Activated CD4-positive, CD25-positive, alpha-beta regulatory T cell treated with anti-CD3 and anti-CD28 coated beads, Interleukin-2, amount 50 U/mL, for 16 hours (primary cell): Measurements from ENCODE around the gene RNF214.
"Not testable (repeated sequence)": the region's sequence is repeated elsewhere in the genome, so short reads cannot be mapped to it uniquely, and the experiment has no call there.

ENCODE experiments used
- DNase-seq: peaks from one replicate; pipeline ENCODE4 v3.0.0-alpha.2; 2020; ENCODE audit warnings: low read depth, low spot score

Gene RNF214

GRCh38 chr11:117230999-117231841 is 1.3 kb upstream of the RNF214 start:
- DNase-seq, result no peak

- no peak for DNase-seq
Measured at GRCh38 chr11:117231842-117232091, 704 bp upstream of the RNF214 start, which contains the start of gene PCSK7. PCSK7 (minus strand) TSS chr11:117232073; CDS start chr11:117229844, 2,229 bp downstream.

- DNase-seq, result no peak
Measured at GRCh38 chr11:117232911-117233409, 489 bp downstream of the RNF214 start.

DNA sequence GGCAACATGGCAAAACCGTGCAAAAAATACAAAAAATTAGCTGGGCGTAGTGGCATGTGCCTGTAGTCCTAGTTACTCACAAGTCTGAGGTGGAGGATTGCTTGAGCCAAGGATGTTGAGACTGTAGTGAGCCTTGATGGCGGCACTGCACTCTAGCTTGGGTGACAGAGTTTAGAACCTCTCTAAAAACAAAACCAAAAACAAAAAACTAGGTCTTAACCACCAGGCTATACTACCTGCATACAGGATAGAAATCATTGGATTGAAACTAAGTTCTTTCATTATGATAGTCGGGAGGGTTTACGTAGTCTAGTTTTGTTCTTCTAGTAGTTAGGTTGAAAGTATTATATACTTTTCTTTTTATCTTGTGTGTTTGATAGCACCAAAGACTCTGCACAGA is 5.8 kb downstream of the RNF214 start:
- no peak for DNase-seq

DNA sequence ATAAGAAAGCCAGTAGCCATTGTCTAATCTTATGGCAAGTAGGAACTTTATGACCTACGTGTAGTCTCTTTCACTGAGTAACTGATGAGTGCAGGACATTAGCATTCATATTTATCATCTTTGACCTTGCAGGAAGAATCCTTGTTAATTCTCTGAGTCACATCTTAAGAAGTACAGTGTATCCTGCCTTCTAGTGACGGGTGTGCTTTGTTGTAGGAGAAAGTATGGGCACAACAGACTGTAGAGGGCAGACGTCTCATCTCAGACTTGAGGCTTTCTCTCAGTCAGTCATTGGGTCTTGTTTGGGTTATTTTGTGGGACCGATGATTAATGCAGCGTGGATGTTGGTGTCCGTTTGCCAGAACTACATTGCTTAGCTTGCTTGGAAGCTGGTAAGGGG is 6.8 kb downstream of the RNF214 start:
- no peak for DNase-seq

GRCh38 chr11:117248341-117248740 is 15.9 kb downstream of the RNF214 start:
- DNase-seq, result no peak

DNA sequence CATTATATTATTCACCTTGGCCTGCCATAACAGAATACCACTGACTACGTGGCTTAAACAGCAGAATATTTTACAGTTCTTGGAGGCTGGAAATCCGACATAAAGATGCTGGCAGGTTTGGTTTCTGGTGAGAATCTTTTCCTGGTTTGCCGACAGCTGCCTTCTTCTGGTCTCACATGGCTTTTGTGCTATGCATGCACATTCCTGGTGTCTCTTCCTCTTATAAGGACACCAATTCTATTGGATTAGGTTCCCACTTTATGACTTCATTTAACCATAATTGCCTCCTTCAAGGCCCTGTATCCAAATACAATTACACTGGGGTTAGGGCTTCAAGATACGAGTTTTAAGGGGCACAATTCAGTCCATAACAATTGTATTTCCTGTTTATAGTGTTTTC is 17.1 kb downstream of the RNF214 start:
- DNase-seq, result no peak

DNA sequence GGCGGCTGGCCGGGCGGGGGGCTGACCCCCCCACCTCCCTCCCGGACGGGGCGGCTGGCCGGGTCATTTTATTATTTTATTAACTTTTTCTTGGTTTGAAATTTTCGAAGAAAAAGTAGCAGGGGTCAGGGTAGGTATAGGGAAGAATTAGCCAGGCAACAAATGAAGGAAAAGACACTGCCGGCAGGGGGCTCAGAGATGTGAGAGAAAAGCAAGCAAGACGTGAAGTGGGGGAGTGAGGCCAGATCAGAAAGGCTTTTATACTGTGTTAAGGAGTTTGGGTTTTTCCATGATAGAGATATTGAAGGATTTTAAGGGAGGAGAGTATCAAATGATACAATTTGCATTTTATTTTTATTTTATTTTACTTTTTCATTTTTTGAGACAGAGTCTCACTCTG is 19.0 kb downstream of the RNF214 start:
- no peak for DNase-seq

DNA sequence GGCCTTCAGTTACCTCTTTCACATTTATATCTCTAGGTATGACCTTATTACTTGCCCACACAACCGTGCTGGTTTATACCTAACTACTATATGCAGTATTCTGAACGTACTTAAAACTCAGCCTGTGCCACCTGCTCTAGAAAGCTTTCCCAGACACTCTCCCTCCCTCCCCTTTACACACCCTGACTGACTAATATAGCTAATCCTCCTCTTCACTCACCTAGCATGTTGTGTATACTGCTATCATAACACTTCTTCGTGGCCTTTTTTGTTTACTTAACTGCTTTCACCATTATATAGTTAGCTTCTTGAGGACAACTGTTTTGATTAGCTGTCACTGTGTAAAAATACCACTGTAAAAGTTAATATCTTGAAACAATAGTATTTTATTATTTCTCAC is 23.5 kb downstream of the RNF214 start:
- DNase-seq, result no peak

DNA sequence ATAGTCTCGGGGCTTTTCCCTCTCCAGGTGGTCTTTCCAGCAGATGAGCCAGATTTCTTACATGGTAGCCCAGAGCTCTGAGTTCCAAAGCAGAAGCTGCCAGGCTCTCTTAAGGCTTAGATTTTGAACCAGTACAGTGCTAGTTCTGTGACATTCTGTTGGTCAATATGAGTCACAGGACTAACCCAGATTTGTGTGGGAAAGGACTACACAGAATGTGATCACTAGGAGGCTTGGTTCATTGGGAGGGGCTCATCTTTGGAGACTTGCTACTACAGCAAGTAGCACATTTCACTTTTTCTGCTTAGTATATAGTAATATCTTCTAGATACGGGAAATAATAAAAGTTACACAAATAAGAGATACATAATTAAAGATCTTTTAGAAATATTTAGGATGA is 24.1 kb downstream of the RNF214 start:
- no peak for DNase-seq

DNA sequence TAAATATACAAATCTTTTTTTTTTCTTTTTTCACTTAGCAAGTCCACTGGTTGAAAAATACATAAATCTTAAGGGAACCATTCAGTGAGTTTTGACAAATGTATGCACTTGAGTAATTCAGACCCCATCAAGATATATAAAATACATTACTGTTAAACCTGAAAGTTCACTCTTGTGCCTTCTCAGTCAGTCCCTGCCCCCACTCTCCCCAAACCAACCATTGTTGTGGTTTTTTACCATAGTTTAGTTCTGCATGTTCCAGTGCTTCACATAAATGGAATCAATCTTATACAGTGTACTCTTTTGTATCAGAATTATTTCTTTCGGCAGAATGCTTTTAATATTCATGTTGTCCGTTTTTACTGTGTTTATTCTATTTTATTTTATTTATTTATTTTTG is 26.1 kb downstream of the RNF214 start:
- no peak for DNase-seq

DNA sequence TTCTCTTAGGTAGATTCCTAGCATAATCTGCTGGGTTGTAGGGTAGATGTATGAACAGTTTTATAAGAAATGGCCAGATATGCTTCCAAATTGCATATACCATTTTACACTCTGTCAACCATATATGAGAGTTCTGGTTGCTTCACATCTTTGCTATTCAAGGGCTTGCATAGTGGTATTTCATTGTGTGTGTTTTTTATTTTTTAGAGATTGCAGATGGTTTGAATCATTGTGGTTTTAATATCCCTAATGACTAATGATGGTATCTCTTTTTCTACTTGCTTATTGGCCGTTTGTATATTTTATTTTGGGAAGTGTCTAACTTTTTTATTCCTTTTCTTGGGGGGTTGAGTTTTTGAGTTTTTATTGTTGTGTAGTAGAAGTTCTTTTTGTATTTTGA is 26.9 kb downstream of the RNF214 start:
- no peak for DNase-seq

DNA sequence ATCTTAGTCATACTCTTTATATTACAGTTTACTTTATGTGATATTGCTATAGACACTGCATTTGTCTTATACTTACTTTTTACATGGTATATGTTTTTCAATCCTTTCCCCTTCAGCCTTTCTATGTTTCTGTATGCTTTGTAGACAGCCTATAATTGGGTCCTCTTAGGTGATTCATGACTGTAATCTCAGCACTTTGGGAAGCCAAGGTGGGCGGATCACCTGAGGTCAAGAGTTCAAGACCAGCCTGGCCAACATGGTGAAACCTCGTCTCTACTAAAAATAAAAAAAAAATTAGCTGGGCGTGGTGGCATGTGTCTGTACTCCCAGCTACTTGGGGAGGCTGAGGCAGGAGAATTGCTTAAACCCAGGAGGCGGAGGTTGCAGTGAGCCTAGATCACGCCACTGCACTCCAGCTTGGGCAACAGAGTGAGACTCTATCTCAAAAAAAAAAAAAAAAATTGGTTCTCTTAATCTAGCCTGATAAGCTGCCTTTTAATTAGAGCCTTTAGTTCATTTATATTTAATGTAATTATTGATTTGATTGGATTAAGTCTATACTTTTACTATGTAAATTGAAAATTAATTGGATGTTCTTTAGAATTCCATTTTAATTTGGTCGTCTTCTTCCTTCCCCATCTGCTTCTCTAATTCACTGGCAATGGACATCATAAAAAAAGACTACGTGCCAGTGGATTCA is 32.3 kb downstream of the RNF214 start:
- DNase-seq, result not testable (repeated sequence)

DNA sequence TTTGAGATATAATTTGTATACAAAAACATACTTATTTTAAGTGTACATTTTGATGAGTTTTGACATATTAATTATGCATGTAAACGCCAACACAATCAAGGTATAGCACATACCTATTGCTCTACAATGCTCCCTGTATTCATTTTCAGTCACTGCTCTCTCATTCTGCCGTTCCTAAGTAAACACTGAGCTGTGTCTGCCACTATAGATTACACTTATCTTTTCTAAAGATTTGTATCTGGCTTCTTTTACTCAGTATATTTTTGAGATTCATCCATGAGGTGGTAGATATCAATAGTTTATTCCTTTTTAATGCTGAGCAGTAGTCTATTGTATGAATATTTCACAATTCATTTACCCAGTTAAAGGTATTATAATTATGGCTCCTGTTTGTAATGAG is 33.3 kb downstream of the RNF214 start:
- no peak for DNase-seq

DNA sequence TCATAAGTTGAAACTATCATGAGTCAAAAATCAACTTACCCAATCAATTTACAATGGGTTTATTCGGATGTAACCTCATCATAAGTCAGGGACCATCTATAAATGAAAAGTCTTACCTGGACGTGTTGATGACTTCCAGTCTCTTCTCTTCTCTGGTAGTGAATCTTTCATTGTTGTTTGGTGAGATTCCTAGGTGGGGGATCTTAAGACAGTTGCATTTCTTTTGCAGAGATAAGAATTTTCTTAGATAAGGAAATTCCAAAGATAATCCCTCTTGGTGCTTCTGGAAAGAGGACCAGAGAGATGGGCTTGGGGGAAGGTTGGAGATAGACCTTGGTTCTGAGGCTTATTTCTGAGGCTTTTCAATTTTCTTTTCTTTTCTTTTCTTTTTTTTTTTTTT is 37.4 kb downstream of the RNF214 start:
- DNase-seq, result no peak

GRCh38 chr11:117271208-117271607 is 38.7 kb downstream of the RNF214 start:
- no peak for DNase-seq

- not testable (repeated sequence) for DNase-seq
Measured at GRCh38 chr11:117272175-117272574, 39.7 kb downstream of the RNF214 start.

DNA sequence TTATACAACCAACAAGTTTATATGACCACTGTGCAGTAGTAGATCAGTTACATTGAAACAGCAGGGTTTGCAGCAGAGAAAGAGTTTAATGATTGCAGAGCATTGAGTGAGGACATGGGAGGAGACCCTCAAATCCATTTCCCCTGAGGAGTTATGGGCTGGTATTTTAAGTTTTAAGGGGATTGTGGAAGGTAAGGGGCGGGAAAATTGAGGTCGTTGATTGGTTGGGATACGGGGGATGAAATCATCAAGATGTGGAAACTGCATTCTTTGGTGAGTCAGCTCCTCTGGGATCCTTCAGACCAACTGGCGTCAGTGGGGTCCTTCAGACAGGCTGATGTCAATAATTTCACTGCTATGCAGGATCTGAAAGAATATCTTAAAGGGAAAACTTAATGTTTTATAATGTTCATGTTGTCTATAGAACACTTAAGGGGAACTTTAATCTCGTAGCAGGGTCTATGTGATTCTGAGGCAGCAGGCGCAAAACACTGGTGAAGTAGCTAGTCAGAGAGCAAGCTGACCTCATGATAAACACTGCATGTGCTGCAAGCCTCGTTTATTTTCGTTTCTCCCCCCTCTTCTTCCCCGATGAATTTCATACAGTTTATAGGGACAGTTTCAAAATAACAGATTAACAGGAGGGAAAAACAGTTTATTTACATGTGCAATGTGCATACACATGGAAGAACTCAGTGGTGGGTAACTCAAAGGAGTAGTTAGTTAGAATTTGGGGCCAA is 41.2 kb downstream of the RNF214 start:
- DNase-seq, result no peak

DNA sequence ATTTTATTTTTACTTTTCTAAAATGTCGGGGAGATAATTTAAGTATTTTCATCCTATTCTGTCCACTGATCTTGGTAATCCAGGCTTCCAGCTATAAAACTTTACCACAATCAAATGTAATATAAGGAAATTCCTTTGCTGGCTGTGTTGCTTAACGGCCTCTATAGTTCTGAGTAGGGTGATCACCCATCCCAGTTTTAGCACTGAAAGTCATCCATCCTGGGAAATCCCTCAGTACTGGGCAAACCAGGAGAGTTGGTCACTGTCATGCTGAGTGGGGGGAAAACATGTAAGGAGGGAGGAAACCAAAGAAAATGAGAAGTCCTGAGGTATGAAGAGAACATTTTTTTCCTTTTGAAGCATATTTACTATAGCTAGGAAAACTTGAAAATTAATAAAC is 45.9 kb downstream of the RNF214 start:
- DNase-seq, result no peak

- DNase-seq, result no peak
Measured at GRCh38 chr11:117279711-117280376, 47.4 kb downstream of the RNF214 start.

GRCh38 chr11:117281159-117281558 is 48.7 kb downstream of the RNF214 start:
- no peak for DNase-seq

DNA sequence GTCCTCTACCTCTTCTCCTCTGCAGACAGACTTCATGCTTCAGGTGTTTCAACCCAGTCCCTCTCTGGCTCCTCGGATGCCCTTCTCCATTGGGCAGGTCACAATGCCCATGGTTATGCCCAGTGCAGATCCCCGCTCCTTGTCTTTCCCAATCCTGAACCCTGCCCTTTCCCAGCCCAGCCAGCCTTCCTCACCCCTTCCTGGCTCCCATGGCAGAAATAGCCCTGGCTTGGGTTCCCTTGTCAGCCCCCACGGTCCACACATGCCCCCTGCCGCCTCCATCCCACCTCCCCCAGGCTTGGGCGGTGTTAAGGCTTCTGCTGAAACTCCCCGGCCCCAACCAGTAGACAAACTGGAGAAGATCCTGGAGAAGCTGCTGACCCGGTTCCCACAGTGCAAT is 49.4 kb downstream of the RNF214 start:
- no peak for DNase-seq
